Upper lobe of left lung (tissue), 6 donors: ENCODE results near the gene XRCC2. TPM values are rescaled to one million over a fixed set of nuclear protein-coding genes. Genes with fewer than 3 reads are reported as not detected.

Source experiments
- ATAC-seq, 2 donors: fragments of 200-7000 bp; cut with Tn5 transposase; one replicate each; pipeline ENCODE4 v1.9.1; 2022; ENCODE audit warnings: mild to moderate bottlenecking in 2 of 2, moderate library complexity in 2 of 2; ENCODE audit not compliant: low FRiP score in 2 of 2
- DNase-seq, 2 donors: peaks; one replicate each; pipeline ENCODE4 v3.0.0-alpha.2; 2019 to 2020
- H3K27ac ChIP-seq, 4 donors: fragments of 200-600 bp; sonication (generic); one replicate each; pipeline ENCODE4 v1.5.1; 2016 to 2019
- H3K27me3 ChIP-seq, 4 donors: fragments of 200-600 bp; sonication (generic); one replicate each; pipeline ENCODE4 v1.5.1; 2017 to 2019
- H3K36me3 ChIP-seq, 4 donors: fragments of 200-600 bp; sonication (generic); one replicate each; pipeline ENCODE4 v1.5.1; 2016 to 2019
- H3K4me1 ChIP-seq, 4 donors: fragments of 200-600 bp; sonication (generic); one replicate each; pipeline ENCODE4 v1.5.1; 2018 to 2019
- H3K4me3 ChIP-seq, 4 donors: fragments of 200-600 bp; sonication (generic); one replicate each; pipeline ENCODE4 v1.5.1; 2017 to 2019; ENCODE audit warnings: mild to moderate bottlenecking in 2 of 4, moderate library complexity in 1 of 4
- H3K9me3 ChIP-seq, 4 donors: fragments of 200-600 bp; sonication (generic); one replicate each; pipeline ENCODE4 v1.5.1; 2018 to 2019
- CTCF ChIP-seq, 6 experiments: fragments of 450-650 bp in 4 of 6; fragments of 200-600 bp in 2 of 6; sonication (generic) in 2 of 6; IDR thresholded peaks; one replicate each; pipeline ENCODE4 v1.5.1; 2016 to 2019; ENCODE audit warnings: antibody characterized with exemption in 6 of 6
- EP300 ChIP-seq, 4 donors: sonication (generic); formaldehyde crosslinking; IDR thresholded peaks; one replicate each; pipeline ENCODE4 v1.5.1; 2017; ENCODE audit warnings: antibody characterized with exemption in 4 of 4, control low read depth in 2 of 4
- POLR2A ChIP-seq, 4 donors: fragments of 450-650 bp; IDR thresholded peaks; one replicate each; pipeline ENCODE4 v1.5.1; 2016 to 2017; ENCODE audit warnings: antibody characterized with exemption in 4 of 4, mild to moderate bottlenecking in 2 of 4
- POLR2AphosphoS5 ChIP-seq, 2 donors: sonication (generic); formaldehyde crosslinking; IDR thresholded peaks; one replicate each; pipeline ENCODE4 v1.5.1; 2017; ENCODE audit warnings: antibody characterized with exemption in 2 of 2
- WGBS, 2 donors: methylation state at CpG; one replicate each; pipeline ENCODE4 v1.1.5; 2017 to 2018; 5-methylcytosine and 5-hydroxymethylcytosine counted together
- total RNA-seq, 6 donors: library from RNA; depleted of rRNA in 4 of 6; stranded (reverse); fragments of >200 nt in 4 of 6; gene quantifications; one replicate each; pipeline versions ENCODE4 v1.1.0 to v1.2.1, GENCODE V29; 2016 to 2021
- donor health status: DM: no; HTN: no; CAD: no; lungs with moderate emphysema.
- donor health status: DM: no; HTN: yes; CAD: no; lungs with severe emphysema.

XRCC2 gene
- total RNA-seq, 6 donors from 2014 or later: 0.46 to 1.3 (median 1.00) TPM

DNA sequence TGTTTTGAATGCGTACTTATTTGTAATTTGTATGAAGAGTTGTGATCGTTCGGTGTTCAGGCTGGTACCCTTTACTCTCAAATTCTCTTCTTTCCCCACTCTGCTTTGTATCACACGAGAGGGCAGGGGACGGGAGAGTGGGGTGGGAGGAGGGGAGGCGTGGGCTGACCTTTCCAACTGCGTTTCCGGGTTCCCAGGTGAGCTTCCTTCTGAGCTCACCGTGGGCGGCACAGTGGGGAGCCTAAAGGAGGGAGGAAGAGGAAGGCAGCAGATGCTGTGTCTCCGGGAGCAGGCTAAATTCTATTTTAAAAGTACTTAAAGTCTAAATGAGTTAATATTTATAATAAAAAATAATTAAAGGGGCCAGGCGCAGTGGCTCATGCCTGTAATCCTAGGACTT, 7.4 kb upstream of the XRCC2 start:
- Histone ChIP-seq H3K9me3 (no peaks in the 10 kb centered on the region), H3K27ac (no peak overlapping the region), H3K4me1 (no peaks in the 10 kb centered on the region), H3K4me3 (no peak overlapping the region), H3K27me3 (no peaks in the 10 kb centered on the region), H3K36me3 (no peaks in the 10 kb centered on the region)
- ATAC-seq (no peak), DNase-seq (no peak)
- WGBS, 2 donors: 65 to 80% methylated on average over 12 of the region's 12 CpGs
- TF ChIP-seq POLR2A (IDR thresholded peaks at IDR 0.05) (no peak), CTCF (IDR thresholded peaks at IDR 0.05) (no peak), EP300 (IDR thresholded peaks at IDR 0.05) (no peak), POLR2AphosphoS5 (IDR thresholded peaks at IDR 0.05) (no peak)

DNA sequence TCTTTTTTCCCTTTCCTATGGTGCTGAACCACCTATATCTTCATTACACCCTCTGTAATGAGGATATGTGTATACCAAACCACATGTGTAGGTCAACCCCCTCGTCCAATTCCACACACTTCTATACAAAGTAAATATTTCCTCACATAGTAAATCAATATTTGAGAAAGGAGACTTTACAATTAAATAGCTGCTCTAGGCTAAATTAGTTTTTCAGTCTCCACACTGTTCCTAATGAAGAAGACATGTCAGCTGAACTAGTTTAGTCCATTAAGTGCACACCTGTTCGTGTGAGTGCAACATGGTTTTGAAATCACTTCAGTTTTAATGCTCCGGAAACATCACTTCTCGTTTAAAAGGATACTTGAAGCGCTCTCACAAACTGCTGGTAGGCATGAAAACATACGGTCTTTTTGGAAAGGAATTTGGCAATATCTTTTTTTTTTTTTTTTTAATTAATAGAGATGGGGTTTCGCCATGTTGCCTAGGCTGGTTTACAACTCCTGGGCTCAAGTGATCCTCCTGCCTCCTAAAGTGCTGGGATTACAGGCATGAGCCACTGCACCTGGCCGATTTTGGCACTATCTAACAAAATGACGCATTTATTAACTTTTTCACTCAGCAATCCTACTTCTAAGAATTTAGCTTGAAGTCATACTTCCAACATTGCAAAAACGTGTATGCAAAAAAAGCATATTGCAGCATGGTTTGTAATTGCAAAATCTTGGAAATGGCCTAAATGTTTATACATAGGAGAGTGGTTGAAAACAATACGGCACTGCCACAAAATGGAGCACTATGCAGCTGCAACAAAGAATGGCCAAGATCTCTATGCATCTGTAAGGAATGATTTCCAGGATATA, 2.1 kb upstream of the XRCC2 start:
- Histone ChIP-seq H3K27me3 (no peaks in the 10 kb centered on the region), H3K4me3 (no peak overlapping the region), H3K36me3 (no peaks in the 10 kb centered on the region), H3K4me1 (peaks cover 7 to 17% (median 13%) of the 10 kb centered on the region in 4 donors), H3K9me3 (no peaks in the 10 kb centered on the region), H3K27ac (peak overlapping the region in 2 of 4 donors; percentile 8 to 28)
- 54 to 65% methylated on average over 11 of the region's 11 CpGs for WGBS, 2 donors
- DNase-seq (peak in 1 of 2 donors; percentile 62), ATAC-seq (peak in 1 of 2 donors; percentile 44)
- TF ChIP-seq EP300 (IDR thresholded peaks at IDR 0.05) (no peak), CTCF (IDR thresholded peaks at IDR 0.05) (no peak), POLR2A (IDR thresholded peaks at IDR 0.05) (no peak), POLR2AphosphoS5 (IDR thresholded peaks at IDR 0.05) (no peak)

GRCh38 chr7:152674860-152675758, 832 bp downstream of the XRCC2 start:
- DNase-seq: no peak
- TF ChIP-seq CTCF (IDR thresholded peaks at IDR 0.05) (no peak), POLR2A (IDR thresholded peaks at IDR 0.05) (no peak), POLR2AphosphoS5 (IDR thresholded peaks at IDR 0.05) (no peak), EP300 (IDR thresholded peaks at IDR 0.05) (no peak)
- ATAC-seq: no peak
- WGBS, 2 donors: 14 to 20% methylated on average over 11 to 16 of the region's 16 CpGs
- Histone ChIP-seq H3K4me1 (peaks cover 7 to 17% (median 13%) of the 10 kb centered on the region in 4 donors), H3K27ac (peak overlapping the region in 3 of 4 donors; percentile 79 to 87 (median 83)), H3K27me3 (no peaks in the 10 kb centered on the region), H3K9me3 (no peaks in the 10 kb centered on the region), H3K36me3 (no peaks in the 10 kb centered on the region), H3K4me3 (peak overlapping the region; percentile 61 to 91 (median 78))

GRCh38 chr7:152673897-152674296, 2.0 kb downstream of the XRCC2 start:
- ATAC-seq (no peak), DNase-seq (peak in 1 of 2 donors; percentile 50)
- no peak overlapping the region for H3K4me3 ChIP-seq
- no peaks in the 10 kb centered on the region for H3K36me3 ChIP-seq
- no peak overlapping the region for H3K27ac ChIP-seq
- H3K4me1 ChIP-seq: peaks cover 7 to 17% (median 13%) of the 10 kb centered on the region in 4 donors
- WGBS, 2 donors: 64 to 68% methylated on average over 2 of the region's 2 CpGs
- H3K27me3 ChIP-seq: no peaks in the 10 kb centered on the region
- H3K9me3 ChIP-seq: no peaks in the 10 kb centered on the region
- TF ChIP-seq EP300 (IDR thresholded peaks at IDR 0.05): no peak
- TF ChIP-seq POLR2AphosphoS5 (IDR thresholded peaks at IDR 0.05): no peak
- no peak for TF ChIP-seq POLR2A (IDR thresholded peaks at IDR 0.05)
- TF ChIP-seq CTCF (IDR thresholded peaks at IDR 0.05): no peak
